HG03108 (cell line): ENCODE results near the gene ARID5A.
"Not testable (repeated sequence)": the region's sequence is repeated elsewhere in the genome, so short reads cannot be mapped to it uniquely, and the experiment has no call there.

ENCODE experiments used
- ATAC-seq: cut with Tn5 transposase; IDR thresholded peaks from one replicate; pipeline ENCODE4 v1.9.1; 2021; ENCODE audit warnings: moderate library complexity; ENCODE audit not compliant: unreplicated experiment

The ARID5A gene

DNA sequence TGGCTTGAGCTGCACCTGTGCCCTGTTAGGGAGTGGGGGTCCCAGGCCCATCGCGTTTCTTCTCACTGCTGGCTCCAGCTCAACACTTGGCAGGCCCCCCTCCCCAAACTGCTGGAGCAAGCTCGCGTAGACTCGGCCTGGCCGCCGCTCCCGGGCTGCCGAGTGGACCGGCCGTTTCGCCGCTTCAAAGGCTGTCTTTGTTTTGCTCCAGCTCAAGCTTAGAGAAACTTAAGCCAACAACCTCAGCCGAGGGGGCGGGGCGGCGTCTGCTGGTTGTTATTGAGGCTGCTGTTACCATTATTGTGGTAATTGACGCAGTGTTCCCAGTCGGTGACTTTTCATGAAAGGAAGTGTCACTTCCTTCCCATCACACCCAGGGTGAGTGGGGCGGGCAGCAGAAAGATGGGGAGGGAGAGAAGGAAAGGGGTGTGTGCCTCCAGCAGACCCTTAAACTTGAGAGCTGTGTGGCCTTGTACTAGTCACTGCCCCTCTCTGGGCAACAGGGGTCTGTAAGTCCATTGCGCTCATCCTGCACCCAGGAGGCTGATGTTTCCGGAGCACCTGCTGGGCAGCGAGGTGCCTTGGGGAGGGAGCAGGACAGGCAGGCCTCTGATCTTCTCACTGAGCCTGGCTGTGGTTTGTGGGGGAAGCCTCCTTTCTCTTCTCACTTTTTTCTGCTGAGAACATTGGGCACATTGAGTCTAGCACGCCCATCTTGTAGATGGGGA is 2.1 kb downstream of the ARID5A start:
- no peak for ATAC-seq

- ATAC-seq = no peak
These were observed 2.8 kb downstream of the ARID5A start for GRCh38 chr2:96539215-96539920.

- ATAC-seq = no peak
These were observed 3.6 kb downstream of the ARID5A start for GRCh38 chr2:96540136-96540535.

DNA sequence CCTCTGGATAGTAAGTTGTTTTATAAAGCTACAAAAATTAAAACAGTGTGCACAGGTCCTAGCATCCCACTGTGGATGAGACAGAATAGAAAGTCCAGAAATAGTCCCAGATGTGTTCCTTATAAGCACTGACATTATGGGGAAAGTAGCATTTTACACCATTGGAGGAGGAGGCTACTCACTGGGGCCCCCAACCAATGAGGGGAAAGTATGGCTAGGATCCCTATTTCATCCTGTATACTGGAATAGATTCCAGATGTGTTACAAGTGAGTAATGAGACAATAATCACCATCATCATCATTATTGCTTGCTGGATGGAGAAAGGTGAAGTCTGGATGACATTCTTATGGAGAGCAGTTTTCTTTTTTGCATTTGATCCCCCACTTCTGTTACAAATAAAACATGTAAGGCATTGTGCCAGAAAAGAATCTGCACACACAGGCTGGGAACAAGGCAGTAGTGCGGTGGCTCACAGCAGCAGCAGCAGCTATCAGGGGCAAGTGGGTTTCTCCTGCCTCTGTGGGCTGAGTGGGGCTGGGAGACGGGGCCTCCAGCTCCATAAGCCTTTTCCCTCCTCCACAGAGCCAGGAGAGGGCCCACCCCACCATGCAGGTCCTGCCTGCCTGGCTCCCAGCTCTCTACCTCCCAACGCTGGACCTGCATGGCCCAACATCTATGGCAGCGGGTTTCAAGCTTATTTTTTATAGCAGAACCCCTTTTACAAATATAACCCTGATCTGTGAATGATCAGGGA is 5.0 kb downstream of the ARID5A start:
- no peak for ATAC-seq

- ATAC-seq = no peak
These were observed 5.9 kb downstream of the ARID5A start for GRCh38 chr2:96542357-96542977.

DNA sequence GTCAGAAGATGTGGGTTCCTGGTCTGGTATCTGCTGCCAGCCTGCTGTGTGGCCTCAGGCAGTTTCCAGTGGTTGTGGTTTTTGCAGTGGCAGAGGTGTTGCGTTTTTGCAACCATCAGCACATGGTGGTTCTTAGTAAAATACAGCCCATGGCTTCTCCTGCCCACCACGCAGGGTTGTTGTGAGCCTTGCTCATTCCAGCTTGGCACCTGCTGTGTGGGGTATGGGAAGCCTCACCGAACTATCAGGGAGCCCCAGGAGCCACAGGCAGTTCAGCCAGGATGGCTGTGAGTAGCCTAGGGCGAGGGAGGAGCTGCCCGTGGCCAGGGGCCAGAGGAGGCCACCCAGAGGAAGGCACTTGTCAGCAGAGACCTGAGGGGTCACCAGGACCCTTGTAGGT is 9.8 kb downstream of the ARID5A start:
- ATAC-seq = no peak

- no peak for ATAC-seq
These were observed 10.2 kb downstream of the ARID5A start for GRCh38 chr2:96546797-96547196.

DNA sequence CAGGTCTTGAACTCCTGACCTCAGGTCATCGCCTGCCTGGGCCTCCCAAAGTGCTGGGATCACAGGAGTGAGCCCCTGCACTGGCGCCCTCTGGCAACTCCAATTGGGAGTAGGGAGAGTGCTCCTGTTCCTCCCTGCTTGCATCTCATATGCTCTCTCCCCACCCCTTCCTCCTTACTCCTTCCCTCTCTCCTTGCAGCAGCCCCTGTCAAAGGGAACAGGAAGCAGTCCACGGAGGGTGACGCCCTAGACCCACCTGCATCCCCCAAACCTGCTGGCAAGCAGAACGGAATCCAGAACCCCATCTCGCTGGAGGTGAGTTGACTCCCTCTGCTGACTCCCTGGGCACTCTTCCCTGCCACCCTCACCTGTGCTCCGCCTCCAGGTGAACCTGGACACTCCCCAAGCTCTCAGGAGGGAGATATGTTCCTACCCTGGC is 10.7 kb downstream of the ARID5A start:
- ATAC-seq = no peak

DNA sequence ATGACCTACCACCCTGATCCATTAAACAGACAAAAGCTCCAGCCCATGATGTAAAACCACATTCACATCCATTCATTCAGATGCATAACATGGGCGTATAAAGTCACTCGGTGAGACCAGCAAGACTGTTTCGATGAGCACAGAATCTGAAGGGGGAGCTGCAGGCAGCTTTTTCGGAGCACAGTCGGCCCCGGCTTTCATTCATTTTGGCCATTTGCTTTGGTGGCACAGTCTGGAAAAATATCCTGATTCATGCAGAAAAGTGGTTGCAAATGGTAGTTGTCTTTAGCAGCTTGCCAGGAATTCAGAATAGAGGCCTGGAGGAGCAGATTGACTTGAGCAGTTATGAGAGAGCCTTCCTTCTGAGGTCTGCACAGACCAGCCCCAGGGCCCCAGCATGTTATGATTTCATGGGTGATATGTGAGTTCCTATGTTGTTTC is 11.2 kb downstream of the ARID5A start:
- ATAC-seq = no peak

- no peak for ATAC-seq
These were observed 12.3 kb downstream of the ARID5A start for GRCh38 chr2:96548558-96549465.

DNA sequence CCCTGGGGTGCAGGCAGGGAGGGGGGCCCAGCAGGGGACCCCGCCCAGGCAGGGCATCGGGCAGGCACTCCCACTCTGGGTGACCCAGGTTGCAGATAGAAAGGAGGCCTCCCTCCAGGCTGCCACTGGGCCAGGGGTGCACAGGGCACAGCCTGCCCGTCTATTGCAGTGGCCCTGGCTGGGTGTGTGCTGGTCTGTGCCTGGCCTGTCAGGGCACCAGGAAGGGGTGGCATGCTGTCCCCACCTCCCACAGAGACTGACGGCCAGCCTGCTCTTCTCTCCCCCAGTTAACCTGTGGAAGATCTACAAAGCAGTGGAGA is 12.9 kb downstream of the ARID5A start:
- ATAC-seq = no peak

DNA sequence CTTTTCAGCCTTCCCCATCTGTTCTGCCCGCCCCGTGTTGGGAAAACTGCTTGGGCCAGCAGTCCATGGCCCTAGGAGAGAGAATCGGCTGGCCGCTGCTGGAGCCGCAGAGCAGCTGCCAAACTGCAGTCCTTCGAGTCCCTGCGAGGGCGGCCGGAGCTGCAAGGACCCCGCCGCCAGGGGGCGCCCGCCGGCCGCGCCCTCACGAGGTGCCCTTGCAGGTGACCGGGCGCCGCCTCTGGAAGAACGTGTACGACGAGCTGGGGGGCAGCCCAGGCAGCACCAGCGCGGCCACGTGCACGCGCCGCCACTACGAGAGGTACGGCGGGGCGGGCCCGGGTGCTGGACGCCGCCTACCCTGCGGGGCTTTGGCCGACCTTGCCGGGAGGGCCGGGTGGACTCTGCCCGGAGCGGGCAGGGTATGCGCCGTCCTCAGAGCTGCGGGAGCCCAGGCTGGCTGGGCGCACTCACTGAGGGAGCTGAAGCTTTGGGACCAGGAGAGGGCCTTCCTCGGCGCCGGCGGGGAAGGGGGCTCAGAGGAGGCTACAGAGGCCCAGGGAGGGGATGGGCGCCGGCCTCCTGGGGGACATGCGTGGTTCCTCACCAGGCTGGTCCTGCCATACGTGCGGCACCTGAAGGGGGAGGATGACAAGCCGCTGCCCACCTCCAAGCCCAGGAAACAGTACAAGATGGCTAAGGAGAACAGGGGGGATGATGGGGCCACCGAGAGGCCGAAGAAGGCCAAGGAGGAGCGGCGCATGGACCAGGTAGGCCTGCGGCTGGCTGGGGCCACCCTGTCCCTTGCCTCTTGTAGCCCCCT is 13.6 kb downstream of the ARID5A start:
- no peak for ATAC-seq

DNA sequence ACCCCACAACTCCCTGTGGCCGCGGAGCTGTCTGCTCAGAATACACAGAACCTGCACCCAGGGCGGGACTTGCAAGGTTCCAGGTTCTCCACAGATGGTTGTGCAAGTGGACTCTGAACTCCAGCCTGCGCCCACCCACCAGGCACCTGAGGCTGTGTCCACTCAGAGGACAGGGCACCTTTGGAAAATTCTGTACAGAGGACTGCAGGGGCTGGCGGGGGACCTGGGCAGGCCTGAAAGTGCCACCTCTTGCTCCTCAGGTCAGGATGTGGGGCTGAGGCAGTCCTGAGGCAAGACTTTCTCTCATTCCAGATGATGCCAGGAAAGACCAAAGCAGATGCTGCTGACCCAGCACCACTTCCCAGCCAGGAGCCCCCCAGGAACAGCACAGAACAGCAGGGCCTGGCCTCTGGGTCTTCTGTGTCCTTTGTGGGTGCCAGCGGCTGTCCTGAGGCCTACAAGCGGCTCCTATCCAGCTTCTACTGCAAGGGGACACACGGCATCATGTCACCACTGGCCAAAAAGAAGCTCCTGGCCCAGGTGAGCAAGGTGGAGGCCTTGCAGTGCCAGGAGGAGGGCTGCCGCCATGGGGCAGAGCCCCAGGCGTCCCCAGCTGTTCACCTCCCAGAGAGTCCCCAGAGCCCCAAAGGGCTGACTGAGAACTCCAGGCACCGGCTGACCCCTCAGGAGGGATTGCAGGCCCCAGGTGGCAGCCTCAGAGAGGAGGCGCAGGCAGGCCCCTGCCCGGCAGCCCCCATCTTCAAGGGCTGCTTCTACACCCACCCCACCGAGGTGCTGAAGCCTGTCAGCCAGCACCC is 14.4 kb downstream of the ARID5A start:
- ATAC-seq = no peak

GRCh38 chr2:96551605-96552314 is 15.2 kb downstream of the ARID5A start:
- ATAC-seq = no peak

DNA sequence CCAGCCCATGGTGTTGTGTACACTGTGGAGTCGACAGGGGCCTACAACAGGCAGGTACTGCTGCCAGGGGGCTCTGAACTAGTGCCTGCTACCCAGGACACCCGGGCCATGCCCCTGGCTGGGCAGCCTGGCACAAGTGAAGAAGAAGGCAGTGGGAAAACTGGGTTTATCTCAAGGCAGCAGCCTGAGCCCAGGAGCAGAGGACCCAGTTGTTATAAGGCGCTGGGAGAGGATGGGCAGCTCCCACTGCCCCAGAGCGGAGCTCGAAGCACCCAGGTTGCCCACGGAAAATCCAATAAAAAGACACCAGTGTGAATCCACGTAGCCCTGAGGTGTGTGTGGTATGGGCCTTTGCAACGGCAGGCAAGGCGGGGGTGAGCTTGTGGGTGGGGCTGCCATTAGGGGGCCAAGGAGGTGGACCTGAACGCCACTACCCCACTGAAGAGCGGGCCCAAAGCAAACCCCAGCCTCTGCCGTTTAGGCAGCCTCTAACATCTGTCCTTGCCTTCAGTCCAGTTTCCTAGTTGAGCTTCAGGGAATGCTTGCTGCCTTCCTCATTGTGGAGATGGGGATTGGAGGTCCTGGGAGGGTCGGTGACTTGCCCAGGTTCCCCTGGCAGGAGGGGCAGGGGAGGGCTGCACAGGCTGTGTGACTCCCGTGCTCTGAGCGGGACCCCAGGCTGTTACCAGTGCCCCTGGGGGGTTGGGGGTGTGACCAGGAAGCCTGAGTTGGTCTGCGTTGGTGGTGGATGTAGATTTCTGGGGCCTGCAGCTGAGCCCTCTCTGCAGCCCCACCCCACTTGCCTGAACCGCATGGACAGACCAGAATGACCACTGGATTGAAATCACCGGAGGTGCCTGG is 16.0 kb downstream of the ARID5A start:
- ATAC-seq = no peak

DNA sequence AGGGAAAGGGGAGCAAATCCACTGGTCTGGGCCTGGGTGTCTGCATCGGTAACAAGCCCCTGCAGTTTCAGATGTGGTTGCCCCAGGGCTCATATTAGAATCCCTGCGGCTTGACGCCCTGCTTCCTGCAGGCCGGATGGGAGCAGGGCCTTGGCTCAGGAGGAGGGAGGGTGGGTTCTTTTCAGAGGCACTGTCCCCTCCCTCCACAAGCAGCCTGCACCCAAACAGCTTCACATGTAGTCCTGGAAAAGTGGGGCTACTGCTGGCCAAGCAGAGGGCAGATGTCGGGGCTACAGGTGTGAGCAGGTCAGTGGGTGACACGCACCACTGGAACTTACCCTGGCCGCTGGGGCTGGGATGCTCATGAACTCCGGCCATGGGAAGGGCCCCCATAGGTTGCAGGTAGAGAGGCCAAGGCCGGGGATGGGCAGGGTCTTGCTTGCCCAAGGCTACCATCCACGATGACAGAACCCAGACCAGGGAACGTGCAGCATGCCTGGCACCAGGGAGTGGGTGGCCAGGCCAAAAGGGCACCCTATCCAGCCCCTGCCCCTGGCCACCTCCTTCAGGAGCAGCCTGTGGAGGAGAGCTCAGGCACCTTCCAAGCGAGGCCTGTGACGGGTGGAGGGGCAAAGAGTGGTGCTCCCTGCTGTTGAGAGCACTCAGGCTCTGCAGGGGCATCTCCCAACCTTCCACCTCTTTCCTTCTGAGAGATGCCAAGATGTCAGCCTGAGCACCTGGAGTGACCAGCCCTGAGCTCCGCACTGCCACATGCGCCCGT is 16.8 kb downstream of the ARID5A start:
- ATAC-seq = no peak

GRCh38 chr2:96553957-96554292 is 17.4 kb downstream of the ARID5A start:
- ATAC-seq = not testable (repeated sequence)
